Osteocyte (in vitro differentiated cells): ENCODE measurements around the gene SLC25A14. TPM values are rescaled to one million over a fixed set of nuclear protein-coding genes. Genes with fewer than 3 reads are reported as not detected.

Source experiments
- DNase-seq: peaks from one replicate; pipeline ENCODE4 v3.0.0; 2021; ENCODE audit warnings: mixed read lengths; ENCODE audit not compliant: unreplicated experiment; ENCODE audit errors: extremely low spot score
- H3K27ac Mint-ChIP-seq: one replicate; pipeline ENCODE4 v1.8.0; 2021; ENCODE audit warnings: mild to moderate bottlenecking, mixed read lengths; ENCODE audit not compliant: unreplicated experiment
- H3K27me3 Mint-ChIP-seq: one replicate; pipeline ENCODE4 v1.8.0; 2021; ENCODE audit warnings: mixed read lengths; ENCODE audit not compliant: unreplicated experiment
- H3K36me3 Mint-ChIP-seq: one replicate; pipeline ENCODE4 v1.8.0; 2021; ENCODE audit warnings: mixed read lengths; ENCODE audit not compliant: unreplicated experiment
- H3K4me1 Mint-ChIP-seq: one replicate; pipeline ENCODE4 v1.8.0; 2021; ENCODE audit warnings: mixed read lengths; ENCODE audit not compliant: unreplicated experiment
- H3K4me3 Mint-ChIP-seq: one replicate; pipeline ENCODE4 v1.8.0; 2021; ENCODE audit warnings: mild to moderate bottlenecking, moderate library complexity, mixed read lengths; ENCODE audit not compliant: unreplicated experiment
- H3K9me3 Mint-ChIP-seq: one replicate; pipeline ENCODE4 v1.8.0; 2021; ENCODE audit warnings: mixed read lengths; ENCODE audit not compliant: unreplicated experiment
- CTCF ChIP-seq: fragments of 200-600 bp; sonication (generic); IDR thresholded peaks from 2 replicates; pipeline ENCODE4 v1.5.0; 2021; ENCODE audit warnings: antibody characterized with exemption, mild to moderate bottlenecking, moderate library complexity
- total RNA-seq: library from RNA; stranded (reverse); gene quantifications from 2 replicates; pipeline ENCODE4 v1.2.1, GENCODE V29; 2021

SLC25A14 gene
- total RNA-seq, 1 donor from 2014 or later: 12.8 TPM

- Mint-ChIP-seq H3K36me3 (peaks cover 10% of the 10 kb centered on the region), H3K4me3 (no peak overlapping the region), H3K27me3 (no peaks in the 10 kb centered on the region), H3K4me1 (no peaks in the 10 kb centered on the region), H3K9me3 (no peaks in the 10 kb centered on the region), H3K27ac (no peak overlapping the region)
- peak; percentile 57 for DNase-seq
- TF ChIP-seq CTCF: no peak
Measured at GRCh38 chrX:130416785-130417184, 77.1 kb downstream of the SLC25A14 start.

GRCh38 chrX:130418066-130418465 lies 78.3 kb downstream of the SLC25A14 start:
- DNase-seq: no peak
- H3K36me3 Mint-ChIP-seq: peaks cover 7% of the 10 kb centered on the region
- no peak overlapping the region for H3K4me3 Mint-ChIP-seq
- no peak overlapping the region for H3K27ac Mint-ChIP-seq
- no peaks in the 10 kb centered on the region for H3K4me1 Mint-ChIP-seq
- H3K27me3 Mint-ChIP-seq: peaks cover 2% of the 10 kb centered on the region
- TF ChIP-seq CTCF: no peak
- H3K9me3 Mint-ChIP-seq: no peaks in the 10 kb centered on the region

GRCh38 chrX:130418740-130419139 lies 79.0 kb downstream of the SLC25A14 start:
- H3K36me3 Mint-ChIP-seq: peaks cover 7% of the 10 kb centered on the region
- H3K9me3 Mint-ChIP-seq: no peaks in the 10 kb centered on the region
- no peak for DNase-seq
- no peaks in the 10 kb centered on the region for H3K4me1 Mint-ChIP-seq
- no peak for TF ChIP-seq CTCF
- H3K27me3 Mint-ChIP-seq: peaks cover 2% of the 10 kb centered on the region
- H3K4me3 Mint-ChIP-seq: no peak overlapping the region
- no peak overlapping the region for H3K27ac Mint-ChIP-seq

- peaks cover 2% of the 10 kb centered on the region for H3K27me3 Mint-ChIP-seq
- no peak for TF ChIP-seq CTCF
- H3K4me1 Mint-ChIP-seq: no peaks in the 10 kb centered on the region
- no peaks in the 10 kb centered on the region for H3K9me3 Mint-ChIP-seq
- no peak overlapping the region for H3K27ac Mint-ChIP-seq
- H3K4me3 Mint-ChIP-seq: no peak overlapping the region
- H3K36me3 Mint-ChIP-seq: peaks cover 2% of the 10 kb centered on the region
- no peak for DNase-seq
Measured at GRCh38 chrX:130419263-130419662, 79.5 kb downstream of the SLC25A14 start.

Other genes starting within 250 kb of the SLC25A14 start
- gene ELF4, start 229.4 kb upstream of the SLC25A14 start, total RNA-seq: 24.9 and 25.2 TPM in 2 replicates
- 27.7 and 31.2 TPM in 2 replicates for gene AIFM1, start 174.1 kb upstream of the SLC25A14 start, total RNA-seq
- 3.6 and 4.1 TPM in 2 replicates for gene RAB33A, start 168.0 kb upstream of the SLC25A14 start, total RNA-seq
- 5.6 and 6.3 TPM in 2 replicates for gene ZNF280C, start 71.0 kb upstream of the SLC25A14 start, total RNA-seq
- not detected in 2 replicates for gene GPR119, start 45.8 kb downstream of the SLC25A14 start, total RNA-seq
- 20.1 and 20.2 TPM in 2 replicates for gene RBMX2, start 62.1 kb downstream of the SLC25A14 start, total RNA-seq